Neural progenitor cell (in vitro differentiated cells): ENCODE data around the gene IPPK.

ENCODE experiments used
- EZH2 ChIP-seq: fragments of 200-600 bp; sonication (generic); IDR thresholded peaks from 2 replicates; pipeline ENCODE4 v1.6.1; 2017; ENCODE audit warnings: antibody characterized with exemption, mild to moderate bottlenecking, moderate library complexity
- EZH2phosphoT487 ChIP-seq: fragments of 200-600 bp; sonication (generic); IDR thresholded peaks from 2 replicates; pipeline ENCODE4 v1.6.1; 2017; ENCODE audit warnings: antibody characterized with exemption
- TF ChIP-seq, protein P1 (sequence below): fragments of 200-600 bp; sonication (generic); IDR thresholded peaks from 2 replicates; pipeline ENCODE4 v1.5.1; 2017; ENCODE audit warnings: antibody characterized with exemption, mild to moderate bottlenecking

DNA sequence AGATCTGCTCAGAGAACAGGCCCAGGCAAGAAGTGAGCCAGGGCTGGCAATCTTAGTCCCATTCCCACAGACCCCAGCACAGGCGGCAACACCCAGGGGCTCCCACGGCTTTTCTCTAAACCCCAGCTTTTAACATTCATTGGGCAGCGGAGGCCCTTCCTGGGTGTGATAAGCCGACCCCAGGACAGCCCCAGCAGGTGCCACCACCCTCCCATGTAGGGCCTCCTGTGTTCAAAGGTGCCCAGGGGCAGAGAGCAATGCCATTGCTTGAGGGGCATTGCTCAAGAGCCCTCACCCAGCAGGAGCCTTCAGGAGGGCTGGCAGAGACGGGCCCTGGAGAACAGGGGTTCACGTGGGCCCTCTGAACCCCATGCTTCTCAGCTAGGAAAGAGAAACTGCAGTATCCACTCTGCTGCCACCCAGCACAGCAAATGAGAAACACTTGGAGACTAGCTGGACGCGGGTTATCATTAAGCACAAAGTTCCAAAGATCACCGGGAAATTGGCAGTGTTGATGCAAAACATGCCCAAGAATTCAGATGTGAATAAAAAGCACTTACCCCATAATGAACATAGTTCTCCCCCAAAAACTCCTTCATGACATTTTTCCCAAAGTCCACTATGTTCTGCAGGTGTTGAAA is 13.9 kb downstream of the IPPK start:
- TF ChIP-seq, protein P1, sequence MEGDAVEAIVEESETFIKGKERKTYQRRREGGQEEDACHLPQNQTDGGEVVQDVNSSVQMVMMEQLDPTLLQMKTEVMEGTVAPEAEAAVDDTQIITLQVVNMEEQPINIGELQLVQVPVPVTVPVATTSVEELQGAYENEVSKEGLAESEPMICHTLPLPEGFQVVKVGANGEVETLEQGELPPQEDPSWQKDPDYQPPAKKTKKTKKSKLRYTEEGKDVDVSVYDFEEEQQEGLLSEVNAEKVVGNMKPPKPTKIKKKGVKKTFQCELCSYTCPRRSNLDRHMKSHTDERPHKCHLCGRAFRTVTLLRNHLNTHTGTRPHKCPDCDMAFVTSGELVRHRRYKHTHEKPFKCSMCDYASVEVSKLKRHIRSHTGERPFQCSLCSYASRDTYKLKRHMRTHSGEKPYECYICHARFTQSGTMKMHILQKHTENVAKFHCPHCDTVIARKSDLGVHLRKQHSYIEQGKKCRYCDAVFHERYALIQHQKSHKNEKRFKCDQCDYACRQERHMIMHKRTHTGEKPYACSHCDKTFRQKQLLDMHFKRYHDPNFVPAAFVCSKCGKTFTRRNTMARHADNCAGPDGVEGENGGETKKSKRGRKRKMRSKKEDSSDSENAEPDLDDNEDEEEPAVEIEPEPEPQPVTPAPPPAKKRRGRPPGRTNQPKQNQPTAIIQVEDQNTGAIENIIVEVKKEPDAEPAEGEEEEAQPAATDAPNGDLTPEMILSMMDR = no peak
- TF ChIP-seq EZH2phosphoT487 = no peak
- TF ChIP-seq EZH2 = no peak
